Right ventricle myocardium superior (tissue), 1 donor: ENCODE data around the gene KIF16B. TPM values are rescaled to one million over a fixed set of nuclear protein-coding genes. Genes with fewer than 3 reads are reported as not detected.
A peak's percentile ranks its signal among the peaks of the same experiment; 100 is the strongest.

Experiments
- ATAC-seq: fragments of 200-7000 bp; cut with Tn5 transposase; one replicate; pipeline ENCODE4 v1.9.1; 2020; ENCODE audit warnings: mild to moderate bottlenecking; ENCODE audit not compliant: poor library complexity
- DNase-seq: peaks from one replicate; pipeline ENCODE4 v3.0.0-alpha.2; 2020
- intact Hi-C: fragments of 100-400 bp; cut with DNase I; formaldehyde crosslinking; loops from one replicate; pipeline ENCODE4 v1.11.2; 2022
- total RNA-seq: library from RNA; stranded (reverse); fragmentation: NEBNext Ultra II Directional; extraction: Animal tissue kit (Norgen Biotek cat#: 25700); gene quantifications from one replicate; pipeline ENCODE4 v1.2.1, GENCODE V29; 2021
- donor health status: DM: no; HTN: yes; CAD: no; lungs with severe emphysema.

The KIF16B gene
- total RNA-seq, 1 donor from 2014 or later: 18.3 TPM

DNA sequence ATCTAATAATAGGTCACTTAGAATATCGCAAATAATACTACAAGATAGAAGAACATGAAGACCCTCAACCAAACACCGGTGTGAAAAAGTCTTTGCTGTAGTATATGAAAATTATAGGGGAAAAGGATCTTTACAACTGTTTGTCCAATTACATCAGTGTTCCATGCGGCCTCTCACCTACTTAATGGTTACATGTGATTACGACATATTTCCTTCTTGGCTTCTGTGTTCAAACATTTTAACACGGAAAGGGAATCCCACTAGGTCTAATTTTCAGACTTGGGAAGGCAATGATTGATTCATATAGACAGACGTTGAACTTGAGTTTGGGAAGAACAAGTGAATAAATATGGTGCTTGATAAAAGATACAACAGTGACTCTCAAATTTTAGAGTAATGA lies 273.4 kb downstream of the KIF16B start:
- intact Hi-C loops: no loop called here
- DNase-seq: no peak
- ATAC-seq: no peak

DNA sequence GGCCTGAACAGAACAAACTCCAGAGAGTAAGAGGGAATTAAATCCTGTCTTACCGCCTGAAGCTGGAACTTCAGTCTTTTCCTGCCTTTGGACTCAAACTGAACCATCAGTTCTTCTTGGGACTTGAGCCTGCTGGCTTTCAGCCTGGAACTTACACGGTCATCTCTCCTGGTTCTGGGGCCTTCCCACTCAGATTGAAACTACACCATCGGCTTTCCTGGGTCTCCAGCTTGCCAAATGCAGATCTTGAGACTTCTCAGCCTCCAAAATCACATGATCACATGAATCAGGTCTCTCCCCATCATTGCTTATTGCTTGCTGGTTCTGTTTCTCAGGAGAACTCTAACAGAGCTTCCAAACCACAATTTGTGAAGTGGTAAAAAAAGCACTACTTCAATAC lies 276.3 kb downstream of the KIF16B start:
- intact Hi-C loops: no loop called here
- ATAC-seq (no peak), DNase-seq (no peak)

DNA sequence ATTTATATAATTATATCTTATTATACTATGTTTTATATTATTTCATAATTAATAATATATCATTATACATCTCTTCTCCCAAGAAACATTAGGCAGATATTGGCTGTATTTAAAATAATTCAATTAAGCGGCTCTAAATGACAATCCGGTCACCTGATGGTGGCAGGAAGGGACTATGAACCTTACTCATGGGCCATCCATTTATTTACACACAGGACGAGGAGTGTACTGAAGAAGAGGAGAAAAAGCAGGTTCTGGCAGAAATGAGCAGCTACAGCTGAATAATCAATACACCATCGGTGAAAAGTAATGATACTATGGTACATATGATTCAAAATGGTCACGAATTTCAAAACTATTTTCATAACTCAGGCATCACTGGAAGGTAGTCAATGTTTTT lies 277.7 kb downstream of the KIF16B start:
- no peak for DNase-seq
- ATAC-seq: no peak
- intact Hi-C loops: no loop called here

DNA sequence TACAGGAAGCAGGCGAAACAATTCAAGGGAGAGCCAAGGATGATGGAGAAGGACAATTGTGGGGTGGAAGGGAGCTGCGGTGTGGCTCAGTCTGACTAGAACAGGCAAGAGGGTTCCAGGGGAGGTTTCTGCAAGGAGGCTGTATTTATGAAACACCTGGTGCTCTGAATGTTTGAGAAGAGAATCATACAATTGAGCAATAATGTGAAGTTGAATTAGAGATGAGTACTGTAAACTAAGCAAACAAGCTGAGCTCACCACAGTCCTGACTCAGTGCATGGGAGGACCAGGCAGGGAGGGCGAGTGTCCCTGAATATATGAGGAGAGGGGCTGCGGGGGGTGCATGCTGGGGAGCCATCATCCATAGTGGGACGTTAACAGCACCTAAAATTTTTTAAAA lies 279.7 kb downstream of the KIF16B start:
- DNase-seq (no peak), ATAC-seq (no peak)
- intact Hi-C loops: no loop called here

DNA sequence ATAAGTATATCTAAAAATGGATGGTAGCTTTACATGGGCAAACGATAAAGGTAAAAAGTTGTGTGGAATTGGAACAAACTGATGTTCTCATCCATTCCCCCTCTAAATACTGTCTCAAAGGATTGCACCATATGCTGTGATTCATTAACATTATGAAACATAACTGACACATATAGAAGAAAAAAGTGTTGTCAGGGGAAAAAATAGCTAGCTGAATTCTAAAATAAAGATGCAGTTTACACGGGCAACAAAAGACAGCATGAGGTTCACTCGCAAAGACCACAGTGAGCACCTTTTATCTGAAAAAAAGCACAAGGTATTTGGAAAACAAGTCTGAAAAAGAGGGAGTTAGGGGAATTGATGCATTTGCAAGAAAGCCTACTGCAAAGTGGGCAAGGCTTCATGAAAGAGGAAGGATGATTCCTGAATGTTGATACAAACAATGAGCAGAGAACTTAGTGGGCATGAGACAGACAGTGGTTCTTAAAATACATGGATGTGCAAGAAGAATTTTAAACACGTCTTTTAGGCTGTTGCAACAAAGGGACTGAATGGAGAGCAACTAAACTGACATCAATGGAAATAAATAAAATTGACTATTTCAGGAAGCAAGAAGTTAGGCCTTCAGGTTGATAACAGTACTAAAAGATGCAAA lies 280.9 kb downstream of the KIF16B start:
- no peak for DNase-seq
- no peak for ATAC-seq
- intact Hi-C loops: no loop called here

DNA sequence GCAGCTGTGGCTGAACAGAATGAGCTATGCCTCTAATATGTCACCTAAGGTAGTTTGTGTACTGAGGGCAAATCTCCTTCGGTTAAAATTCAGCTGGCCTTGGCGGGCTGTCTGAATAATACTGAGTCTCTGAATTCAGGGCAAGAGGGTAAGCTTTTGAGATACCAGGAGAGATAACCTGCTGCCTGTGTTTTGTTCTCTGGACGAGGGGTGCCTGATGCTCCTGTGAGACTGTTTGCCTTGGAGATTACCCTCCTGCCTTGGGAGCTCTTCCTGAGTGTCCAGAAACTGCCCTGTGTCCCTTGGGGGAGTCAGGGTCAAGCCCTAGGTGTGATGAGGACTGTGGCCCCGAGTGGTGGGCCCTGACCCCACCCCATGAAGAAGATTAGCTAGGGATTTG lies 282.9 kb downstream of the KIF16B start:
- DNase-seq (no peak), ATAC-seq (no peak)
- intact Hi-C loops: no loop called here

DNA sequence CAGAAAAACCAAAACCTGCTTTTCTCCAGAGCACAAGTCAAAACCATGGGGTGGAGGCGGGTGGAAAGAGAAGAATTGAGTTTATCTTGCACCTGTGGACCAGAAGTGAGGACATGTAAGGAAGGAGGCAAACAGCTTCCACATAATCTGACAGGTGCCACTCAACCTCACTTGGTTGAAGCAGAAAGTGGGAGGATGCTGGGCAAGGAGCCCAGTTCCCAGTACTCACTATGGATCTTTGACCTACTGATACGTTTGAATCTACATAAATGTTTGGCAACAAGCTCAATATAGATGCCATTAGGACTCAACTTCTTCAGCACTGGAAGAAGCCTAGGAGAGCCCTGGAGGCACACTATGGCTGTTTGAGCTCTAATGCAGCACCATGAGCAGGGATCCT lies 285.5 kb downstream of the KIF16B start:
- DNase-seq (no peak), ATAC-seq (no peak)
- intact Hi-C loops: no loop called here

DNA sequence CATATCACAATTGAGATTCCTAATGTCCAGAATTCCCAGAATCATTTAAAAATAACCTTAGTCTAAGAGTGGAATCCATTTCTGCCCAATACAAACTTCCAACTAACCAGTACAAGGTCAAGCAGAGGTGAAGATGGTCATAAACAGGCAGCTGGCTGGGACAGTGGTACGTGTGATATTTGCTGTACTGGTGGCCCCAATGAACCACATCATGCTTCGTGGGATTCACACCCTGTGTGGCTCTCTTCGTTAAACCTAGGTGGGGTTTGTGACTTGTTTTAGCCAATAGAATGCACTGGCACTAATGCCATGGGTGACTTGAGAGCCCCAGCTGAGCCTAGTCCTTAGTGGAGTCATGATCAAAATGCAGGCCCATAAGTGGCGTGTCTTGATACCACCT lies 286.6 kb downstream of the KIF16B start:
- DNase-seq (no peak), ATAC-seq (no peak)
- intact Hi-C loops: no loop called here

DNA sequence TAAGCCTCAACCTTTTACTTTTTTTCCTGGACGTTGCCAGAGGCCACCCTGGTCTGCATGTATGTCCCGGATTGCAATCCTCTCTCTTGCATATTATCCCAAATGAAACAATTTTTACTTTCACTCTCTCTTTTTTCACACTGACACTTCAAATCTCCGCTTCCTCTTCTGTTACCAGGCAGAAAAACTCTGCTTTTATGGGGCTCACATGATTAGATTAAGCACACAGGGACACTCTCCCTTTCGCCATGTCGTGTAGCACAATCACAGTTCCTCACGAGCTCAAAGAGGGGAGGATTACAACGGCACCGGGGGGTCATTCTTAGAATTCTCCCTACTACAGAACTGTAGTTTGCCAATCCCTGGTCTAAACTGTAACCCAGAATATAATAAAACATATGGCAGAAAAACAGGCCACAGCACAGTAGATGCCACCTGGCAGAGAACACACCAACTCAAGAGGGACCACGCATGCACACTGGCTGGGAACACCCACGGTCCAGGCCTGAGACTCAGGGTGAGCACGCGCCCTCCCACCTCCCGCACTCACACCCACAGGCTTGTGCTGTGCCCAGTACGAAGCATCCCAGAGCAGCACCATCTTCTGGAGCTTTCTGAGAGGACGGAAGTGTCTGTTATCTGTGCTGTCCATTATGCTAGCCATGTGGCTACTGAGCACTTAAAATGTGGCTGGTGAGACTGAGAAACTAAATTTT lies 288.7 kb downstream of the KIF16B start:
- DNase-seq: no peak
- no peak for ATAC-seq
- intact Hi-C loops: no loop called here

DNA sequence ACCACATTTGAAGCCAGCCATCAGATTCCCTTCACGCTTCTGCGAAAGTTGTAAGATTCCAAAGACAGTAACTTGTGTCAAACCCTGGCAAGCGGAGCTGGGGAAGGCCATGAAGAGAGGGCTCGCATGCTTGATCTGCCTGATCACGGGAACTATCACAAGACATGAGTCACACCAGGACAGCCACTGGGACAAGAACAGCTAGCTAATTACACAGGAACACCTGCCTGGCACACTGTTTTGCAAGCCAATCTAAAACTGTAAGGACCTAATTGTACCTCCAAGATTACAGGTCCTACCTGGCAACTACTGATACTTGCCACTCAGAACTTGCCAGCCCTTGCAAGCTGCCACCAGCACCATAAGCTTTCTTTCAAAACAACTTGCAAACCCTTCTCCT lies 289.3 kb downstream of the KIF16B start:
- ATAC-seq: peak; percentile 45
- intact Hi-C loops: no loop called here

DNA sequence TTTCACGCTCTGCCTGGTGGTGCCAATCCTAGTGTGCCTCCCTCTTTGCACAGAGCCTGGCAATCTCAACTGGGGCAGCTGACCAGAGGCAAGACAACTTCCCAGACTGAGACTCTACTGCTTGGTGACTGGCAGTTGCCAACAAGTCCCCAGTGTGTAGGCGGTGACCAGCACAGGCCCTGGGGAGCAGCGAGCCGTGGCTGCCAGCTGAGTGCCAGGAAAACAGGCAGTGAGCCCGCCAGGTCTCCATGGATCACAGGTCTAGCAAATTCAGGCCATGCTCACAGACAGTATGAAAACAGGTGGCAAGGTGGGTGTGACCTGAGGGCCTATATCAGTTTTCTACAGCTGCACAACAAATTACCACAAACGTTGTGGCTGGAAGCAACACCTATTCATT lies 289.9 kb downstream of the KIF16B start:
- intact Hi-C loops: no loop called here
- ATAC-seq (no peak), DNase-seq (no peak)

More for the DNA sequence above, 289.3 kb downstream of the KIF16B start:
- no peak for DNase-seq

DNA sequence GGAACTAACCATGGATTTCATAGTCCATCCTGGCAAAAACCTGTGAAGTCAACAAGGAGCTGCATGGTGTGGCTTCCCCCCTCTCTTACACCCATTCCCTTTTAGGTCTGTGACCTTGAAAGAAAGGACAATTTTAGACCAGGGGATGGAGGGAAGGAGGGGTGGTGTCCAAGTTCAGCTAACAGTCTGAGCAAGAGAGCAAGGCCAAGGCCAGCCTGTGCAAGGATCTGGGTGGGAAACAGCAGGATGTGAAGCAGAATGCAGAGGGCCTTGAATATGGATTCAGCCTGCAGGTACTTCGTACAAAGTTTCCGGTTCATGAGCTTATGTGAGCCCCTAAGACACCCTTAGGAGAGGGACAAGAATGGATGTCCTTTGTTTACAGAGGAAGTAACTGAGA lies 293.0 kb downstream of the KIF16B start:
- intact Hi-C loops: no loop called here
- no peak for ATAC-seq
- no peak for DNase-seq

DNA sequence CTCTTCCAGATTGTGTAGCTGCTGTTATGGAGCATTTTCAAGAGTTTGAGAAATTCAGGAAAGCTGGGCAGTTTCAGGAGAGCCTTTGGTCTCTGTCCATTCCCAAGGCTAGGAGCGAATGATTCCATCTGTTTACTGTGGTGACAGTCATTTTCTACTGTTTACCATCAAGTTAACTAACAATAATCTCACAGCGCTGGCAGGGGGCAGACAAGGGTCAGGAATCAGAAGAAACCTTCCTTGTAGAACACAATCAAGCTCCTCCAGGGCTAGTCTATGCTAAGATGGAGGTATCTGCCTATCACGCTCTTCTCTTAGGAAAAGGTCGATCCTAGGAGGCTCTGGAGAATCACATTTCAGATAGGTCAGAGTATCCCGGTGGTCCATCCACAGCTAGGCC lies 293.9 kb downstream of the KIF16B start:
- intact Hi-C loops: no loop called here
- DNase-seq (no peak), ATAC-seq (no peak)

DNA sequence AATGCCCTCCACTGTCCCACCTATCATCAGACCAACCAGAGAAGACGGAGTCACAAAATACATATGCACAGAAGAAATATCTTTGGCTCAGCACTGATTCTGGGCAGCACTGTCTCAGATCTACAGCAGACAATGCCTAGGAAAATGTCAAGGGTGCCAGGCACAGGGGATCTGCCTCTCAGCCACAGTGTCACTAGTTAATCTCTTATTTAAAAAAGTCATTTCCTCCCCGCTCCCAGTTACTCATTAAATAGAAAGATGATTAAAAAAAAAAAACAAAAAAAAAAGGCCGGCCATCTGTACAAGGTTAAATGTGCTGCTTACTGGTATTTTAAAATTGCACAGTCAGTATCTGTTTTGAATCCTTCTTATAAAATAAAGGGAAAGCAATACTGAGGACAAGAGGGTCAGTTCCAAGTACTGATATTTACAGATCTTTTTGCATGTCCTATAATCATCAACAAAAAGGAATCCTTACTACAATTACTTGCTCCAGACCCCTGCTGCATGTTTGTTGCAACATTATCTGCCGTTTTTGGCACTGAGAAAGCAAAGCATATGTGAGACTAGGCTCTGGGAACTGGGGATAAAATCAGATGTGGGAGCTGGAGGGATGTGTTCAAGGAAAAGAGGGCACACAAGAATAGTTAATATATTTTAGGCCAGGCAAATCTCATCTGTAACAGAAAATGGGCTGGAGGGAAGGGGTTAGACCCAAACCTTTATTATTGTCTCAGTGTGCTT lies 299.3 kb downstream of the KIF16B start:
- intact Hi-C loops: no loop called here
- no peak for DNase-seq
- ATAC-seq: no peak

DNA sequence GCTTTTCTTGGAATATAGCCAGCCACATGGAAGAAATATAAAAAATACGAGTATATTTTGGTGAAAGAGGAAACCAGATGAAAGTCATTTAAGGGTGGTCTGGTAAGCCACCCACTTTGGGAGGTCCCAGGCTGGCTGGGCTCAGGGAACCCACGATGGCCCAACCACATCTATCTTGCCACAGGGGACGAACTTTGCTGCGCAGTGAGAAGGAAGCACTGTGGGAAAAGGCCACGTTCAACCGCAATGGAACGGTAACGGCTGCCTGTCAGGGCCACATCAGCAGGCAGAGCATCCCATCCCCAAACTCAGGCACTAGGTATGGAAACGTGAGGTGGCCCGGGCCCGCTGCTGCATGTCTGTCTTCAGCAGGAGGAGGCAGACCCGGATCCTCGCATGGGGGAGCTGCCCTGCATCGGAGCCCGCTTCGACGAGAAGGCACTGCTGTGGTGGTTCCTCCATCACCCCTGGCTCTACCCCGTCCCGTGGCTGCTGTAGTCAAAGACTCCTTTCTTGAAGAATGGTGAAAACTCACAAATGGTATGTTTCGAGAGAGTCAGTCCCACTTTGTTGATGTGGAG lies 300.4 kb downstream of the KIF16B start:
- intact Hi-C loops: no loop called here
- DNase-seq: no peak
- no peak for ATAC-seq

DNA sequence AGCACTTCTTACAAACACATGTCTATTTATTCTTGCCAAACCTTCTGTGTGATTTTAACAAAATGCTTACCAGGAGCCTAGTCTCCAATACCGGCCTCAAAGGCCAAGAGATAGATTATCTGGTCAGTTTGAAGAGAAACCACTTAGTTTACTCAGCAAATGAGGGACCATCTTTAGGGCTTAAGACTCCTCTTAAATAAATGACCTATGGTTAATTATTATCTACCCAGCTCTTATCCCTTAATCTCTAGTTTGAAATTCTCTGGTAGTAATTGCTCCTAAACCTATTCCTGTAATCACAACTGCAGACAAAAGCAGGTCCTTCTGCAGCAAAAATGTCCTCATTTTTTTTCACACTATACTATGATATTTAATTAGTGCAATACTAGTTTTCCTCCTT lies 301.8 kb downstream of the KIF16B start:
- no peak for ATAC-seq
- intact Hi-C loops: no loop called here
- DNase-seq: no peak

DNA sequence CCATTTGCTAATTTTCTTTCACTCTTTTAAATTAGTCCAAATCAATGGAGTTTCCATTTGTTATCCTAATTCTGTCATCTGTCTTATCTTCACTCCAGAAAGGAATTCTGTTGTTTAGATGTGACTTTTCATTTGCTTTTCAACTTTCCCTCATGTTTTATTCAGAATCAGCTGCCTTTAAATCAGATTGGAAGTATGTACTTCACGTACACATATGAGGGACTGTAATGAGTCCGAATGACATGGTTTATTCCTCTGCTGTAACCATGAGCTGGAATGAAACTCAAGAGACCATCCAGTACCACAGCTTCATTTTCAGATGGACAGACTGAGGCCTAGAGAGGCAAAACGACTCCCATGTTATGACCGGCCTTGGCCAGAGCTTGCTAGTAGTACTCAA lies 302.3 kb downstream of the KIF16B start:
- DNase-seq: no peak
- intact Hi-C loops: no loop called here
- ATAC-seq: no peak

DNA sequence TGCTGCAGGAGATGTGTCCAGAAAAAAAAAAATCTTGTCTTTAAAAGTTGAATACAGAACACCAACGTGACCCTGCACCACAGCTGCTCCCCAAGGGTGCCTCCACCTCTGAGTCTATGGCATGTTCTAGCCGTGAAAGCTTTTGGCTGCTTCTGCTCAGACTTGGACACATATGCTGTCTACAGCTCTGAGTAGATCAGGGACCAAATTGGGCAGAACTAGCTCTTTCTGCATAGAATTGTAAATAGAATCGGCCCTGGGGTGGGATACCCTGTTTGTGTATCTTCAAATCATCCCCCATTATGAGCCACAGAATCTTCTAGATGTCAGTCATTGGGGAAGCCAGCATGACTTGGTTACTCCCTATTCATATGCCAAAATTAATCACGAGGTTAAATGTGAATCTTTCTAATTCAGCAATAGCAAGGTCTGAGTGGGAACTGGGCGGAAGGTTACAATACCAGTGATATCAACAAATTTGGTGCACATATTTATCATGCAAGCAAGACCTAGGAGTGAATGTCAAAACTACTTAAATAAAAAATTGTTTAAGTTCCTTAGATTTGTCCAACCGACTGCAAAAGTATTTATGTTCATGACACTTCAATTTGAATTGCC lies 302.8 kb downstream of the KIF16B start:
- DNase-seq (no peak), ATAC-seq (no peak)
- intact Hi-C loops: no loop called here

DNA sequence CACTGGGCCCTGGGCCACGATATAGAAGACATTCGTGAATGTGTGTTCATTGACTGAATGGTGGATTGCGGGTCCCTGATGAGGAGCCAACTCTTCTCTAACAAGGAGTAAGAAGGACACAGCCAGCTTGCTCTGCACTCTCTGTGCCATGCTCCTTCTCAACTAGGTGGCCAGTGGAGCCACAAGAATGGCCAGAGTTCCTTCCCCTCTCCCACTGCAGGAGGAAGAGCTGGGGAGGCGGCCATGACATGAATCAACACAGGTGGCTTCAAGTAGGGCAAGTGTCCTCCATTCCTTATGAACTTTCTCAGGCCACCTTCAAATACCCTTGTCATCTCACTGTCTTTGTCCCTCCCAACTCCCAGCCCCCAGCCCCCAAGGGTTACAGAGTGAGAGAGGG lies 305.7 kb downstream of the KIF16B start:
- DNase-seq: no peak
- intact Hi-C loops: no loop called here
- ATAC-seq: no peak
